ENCODE data around the gene CCDC195. TPM values are rescaled to one million over a fixed set of nuclear protein-coding genes. Genes with fewer than 3 reads are reported as not detected.

Gene CCDC195
- total RNA-seq, 1 experiment from 2014 or later = not detected

DNA sequence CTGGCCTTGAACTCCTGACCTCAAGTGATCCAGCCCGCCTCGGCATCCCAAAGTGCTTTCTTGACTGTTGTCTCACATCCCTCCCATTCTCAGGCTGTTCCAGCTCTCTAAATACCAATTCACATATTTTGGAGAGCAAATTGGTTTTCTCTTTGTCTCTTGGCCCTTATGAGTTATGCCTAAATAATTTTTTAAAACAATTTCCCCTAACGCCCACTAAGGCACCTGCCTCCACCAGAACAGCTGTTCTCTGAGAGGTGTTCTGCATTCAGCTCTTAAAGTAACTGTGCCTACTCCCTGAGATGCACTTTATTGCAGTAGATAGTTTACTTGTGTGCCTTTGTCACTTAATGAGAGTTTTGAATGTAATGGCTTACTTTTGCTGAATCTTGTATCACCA lies 6.9 kb downstream of the CCDC195 start:
- intact Hi-C loops (cut with micrococcal nuclease; ENCODE audit: unreplicated experiment) = no loop called here
- no TSS peak for BruUV-seq (replicated peaks)
- H3F3A ChIP-seq (ENCODE audit: insufficient read depth, low read depth) = no peaks in the 10 kb centered on the region
- no peaks in the 10 kb centered on the region for H3K9me3 ChIP-seq (ENCODE audit: insufficient read depth, low read depth)
- no peak overlapping the region for H3K4me3 ChIP-seq
- no peak overlapping the region for H3K4me2 ChIP-seq
- no peaks in the 10 kb centered on the region for H3K27me3 ChIP-seq (ENCODE audit: insufficient read depth, low read depth)
- H3K27ac ChIP-seq = no peak overlapping the region
- ChIA-PET CTCF (no interaction called here), POLR2A (ENCODE audit: unreplicated experiment) (no interaction called here)
- no peaks in the 10 kb centered on the region for H3K36me3 ChIP-seq (ENCODE audit: low read depth)
- no peaks in the 10 kb centered on the region for H4K20me1 ChIP-seq (ENCODE audit: insufficient read depth)
- H3K9me2 ChIP-seq (ENCODE audit: insufficient read depth) = no peaks in the 10 kb centered on the region
- H3K79me2 ChIP-seq (ENCODE audit: low read depth) = no peaks in the 10 kb centered on the region
- H2AFZ ChIP-seq = no peak overlapping the region
- no peak for DNase-seq
- TF ChIP-seq, protein P1, sequence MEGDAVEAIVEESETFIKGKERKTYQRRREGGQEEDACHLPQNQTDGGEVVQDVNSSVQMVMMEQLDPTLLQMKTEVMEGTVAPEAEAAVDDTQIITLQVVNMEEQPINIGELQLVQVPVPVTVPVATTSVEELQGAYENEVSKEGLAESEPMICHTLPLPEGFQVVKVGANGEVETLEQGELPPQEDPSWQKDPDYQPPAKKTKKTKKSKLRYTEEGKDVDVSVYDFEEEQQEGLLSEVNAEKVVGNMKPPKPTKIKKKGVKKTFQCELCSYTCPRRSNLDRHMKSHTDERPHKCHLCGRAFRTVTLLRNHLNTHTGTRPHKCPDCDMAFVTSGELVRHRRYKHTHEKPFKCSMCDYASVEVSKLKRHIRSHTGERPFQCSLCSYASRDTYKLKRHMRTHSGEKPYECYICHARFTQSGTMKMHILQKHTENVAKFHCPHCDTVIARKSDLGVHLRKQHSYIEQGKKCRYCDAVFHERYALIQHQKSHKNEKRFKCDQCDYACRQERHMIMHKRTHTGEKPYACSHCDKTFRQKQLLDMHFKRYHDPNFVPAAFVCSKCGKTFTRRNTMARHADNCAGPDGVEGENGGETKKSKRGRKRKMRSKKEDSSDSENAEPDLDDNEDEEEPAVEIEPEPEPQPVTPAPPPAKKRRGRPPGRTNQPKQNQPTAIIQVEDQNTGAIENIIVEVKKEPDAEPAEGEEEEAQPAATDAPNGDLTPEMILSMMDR (conservative IDR thresholded peaks at IDR 0.05) = no peak
- no peak for TF ChIP-seq EZH2 (IDR thresholded peaks at IDR 0.05; ENCODE audit: low read depth)
- no peaks in the 10 kb centered on the region for H3K4me1 ChIP-seq (replicated peaks; ENCODE audit: insufficient read depth)

DNA sequence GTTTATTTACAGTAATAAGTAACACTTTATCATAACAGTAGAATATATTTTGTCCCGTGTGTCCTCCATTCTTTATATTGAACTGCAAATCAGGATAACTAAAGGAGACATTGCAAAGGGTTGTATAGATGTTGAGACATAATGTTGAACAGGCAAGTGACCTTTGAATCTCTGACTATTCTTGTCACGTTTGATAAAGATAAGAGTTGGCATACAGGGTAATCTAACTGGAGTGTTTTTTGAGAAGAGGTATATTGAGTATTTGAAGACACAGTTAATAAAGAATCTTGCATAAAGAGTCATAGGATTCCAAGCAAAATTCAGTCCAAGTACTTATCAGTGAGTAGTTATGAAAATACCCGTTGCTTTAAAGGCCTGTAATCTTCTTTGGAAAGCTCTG lies 21.7 kb downstream of the CCDC195 start:
- no peak overlapping the region for H2AFZ ChIP-seq
- H3K4me3 ChIP-seq = no peak overlapping the region
- H3K9me2 ChIP-seq (ENCODE audit: insufficient read depth) = no peaks in the 10 kb centered on the region
- H3K79me2 ChIP-seq (ENCODE audit: low read depth) = no peaks in the 10 kb centered on the region
- H3K36me3 ChIP-seq (ENCODE audit: low read depth) = no peaks in the 10 kb centered on the region
- H3K4me2 ChIP-seq = no peak overlapping the region
- POLR2A ChIA-PET (ENCODE audit: unreplicated experiment) = no interaction called here
- CTCF ChIA-PET = no interaction called here
- no peak for DNase-seq
- intact Hi-C loops (cut with micrococcal nuclease; ENCODE audit: unreplicated experiment) = no loop called here
- H3K9me3 ChIP-seq (ENCODE audit: insufficient read depth, low read depth) = no peaks in the 10 kb centered on the region
- TF ChIP-seq, protein P1 (conservative IDR thresholded peaks at IDR 0.05) = no peak
- TF ChIP-seq EZH2 (IDR thresholded peaks at IDR 0.05; ENCODE audit: low read depth) = no peak
- H3F3A ChIP-seq (ENCODE audit: insufficient read depth, low read depth) = no peaks in the 10 kb centered on the region
- no peaks in the 10 kb centered on the region for H4K20me1 ChIP-seq (ENCODE audit: insufficient read depth)
- H3K27me3 ChIP-seq (ENCODE audit: insufficient read depth, low read depth) = no peaks in the 10 kb centered on the region
- no peak overlapping the region for H3K27ac ChIP-seq
- BruUV-seq (replicated peaks) = no TSS peak
- H3K4me1 ChIP-seq (replicated peaks; ENCODE audit: insufficient read depth) = no peaks in the 10 kb centered on the region

DNA sequence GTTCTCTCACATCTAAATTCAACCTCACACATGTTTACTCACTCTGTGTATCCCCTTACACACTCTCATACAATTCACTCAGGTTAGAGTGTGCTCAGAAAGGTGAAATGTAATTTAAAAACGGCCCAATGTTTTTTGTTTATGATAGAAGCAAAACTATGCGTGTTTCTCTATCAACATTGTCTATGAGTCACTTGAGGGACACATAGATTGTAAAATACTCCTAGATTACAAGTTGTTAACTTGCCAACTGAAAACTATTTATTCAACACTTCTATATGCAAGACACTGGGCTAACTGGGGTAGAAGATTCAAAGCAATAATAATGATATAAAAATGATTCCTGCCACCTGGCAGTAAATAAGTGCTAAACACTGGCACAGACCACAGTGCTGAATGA lies 24.6 kb downstream of the CCDC195 start:
- intact Hi-C loops (cut with micrococcal nuclease; ENCODE audit: unreplicated experiment) = no loop called here
- H3K36me3 ChIP-seq (ENCODE audit: low read depth) = no peaks in the 10 kb centered on the region
- ChIA-PET POLR2A (ENCODE audit: unreplicated experiment) (no interaction called here), CTCF (no interaction called here)
- H4K20me1 ChIP-seq (ENCODE audit: insufficient read depth) = no peaks in the 10 kb centered on the region
- no peaks in the 10 kb centered on the region for H3K27me3 ChIP-seq (ENCODE audit: insufficient read depth, low read depth)
- H2AFZ ChIP-seq = no peak overlapping the region
- H3K27ac ChIP-seq = no peak overlapping the region
- no TSS peak for BruUV-seq (replicated peaks)
- no peaks in the 10 kb centered on the region for H3F3A ChIP-seq (ENCODE audit: insufficient read depth, low read depth)
- TF ChIP-seq, protein P1 (conservative IDR thresholded peaks at IDR 0.05) = no peak
- no peak for TF ChIP-seq EZH2 (IDR thresholded peaks at IDR 0.05; ENCODE audit: low read depth)
- no peaks in the 10 kb centered on the region for H3K9me2 ChIP-seq (ENCODE audit: insufficient read depth)
- H3K79me2 ChIP-seq (ENCODE audit: low read depth) = no peaks in the 10 kb centered on the region
- H3K4me3 ChIP-seq = no peak overlapping the region
- no peak for DNase-seq
- H3K9me3 ChIP-seq (ENCODE audit: insufficient read depth, low read depth) = no peaks in the 10 kb centered on the region
- no peak overlapping the region for H3K4me2 ChIP-seq
- no peaks in the 10 kb centered on the region for H3K4me1 ChIP-seq (replicated peaks; ENCODE audit: insufficient read depth)
